ENCODE results near the gene DIDO1. TPM values are rescaled to one million over a fixed set of nuclear protein-coding genes. Genes with fewer than 3 reads are reported as not detected.

The DIDO1 gene
- total RNA-seq, 1 donor from 2014 or later: 53.6 TPM

DNA sequence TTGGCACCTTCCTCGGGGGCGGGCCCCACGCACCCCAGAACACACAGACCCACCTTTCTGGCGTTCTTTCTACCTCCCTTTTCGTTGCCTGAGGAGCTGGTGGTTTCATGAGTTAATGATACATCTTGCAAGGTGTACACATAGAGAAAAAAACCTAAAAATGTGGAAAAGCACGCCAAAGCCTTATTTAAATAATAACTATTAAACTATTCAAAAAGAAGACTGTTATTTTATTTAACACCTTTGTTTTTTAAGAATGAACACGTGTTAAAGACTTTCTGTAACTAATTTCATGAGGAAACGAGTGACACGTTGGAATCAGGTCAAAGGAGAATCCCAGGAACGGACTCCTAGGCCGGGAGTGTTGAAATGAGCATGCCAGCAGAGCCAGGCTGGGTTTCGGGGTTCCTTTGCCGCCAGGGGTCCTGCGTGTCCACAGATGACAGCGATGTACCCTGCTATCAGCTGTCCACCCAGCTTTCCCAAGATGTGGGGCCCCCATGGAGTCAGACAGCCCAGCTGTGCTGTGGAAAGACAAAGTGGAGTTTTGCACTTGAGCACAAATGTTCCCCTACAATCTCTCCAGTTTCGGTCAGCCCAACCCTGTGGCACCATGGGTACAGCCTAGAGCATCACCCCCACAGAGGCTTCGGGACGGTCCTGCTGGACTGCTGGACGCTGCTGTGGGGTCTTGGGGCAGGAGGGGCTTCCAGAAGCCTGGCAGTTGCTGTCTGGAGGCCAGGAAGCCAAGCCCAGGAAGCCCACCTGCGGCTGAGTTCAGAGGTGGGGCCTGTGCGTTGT, 42.3 kb upstream of the DIDO1 start:
- Mint-ChIP-seq H3K27me3 (ENCODE audit: unreplicated experiment) (peaks cover 24% of the 10 kb centered on the region), H3K4me3 (ENCODE audit: unreplicated experiment) (no peak overlapping the region), H3K36me3 (ENCODE audit: unreplicated experiment) (no peaks in the 10 kb centered on the region), H3K4me1 (ENCODE audit: unreplicated experiment) (peaks cover 2% of the 10 kb centered on the region), H3K9me3 (ENCODE audit: unreplicated experiment) (no peaks in the 10 kb centered on the region), H3K27ac (ENCODE audit: unreplicated experiment) (no peak overlapping the region)
- no peak for DNase-seq (ENCODE audit: extremely low spot score, unreplicated experiment)
- TF ChIP-seq, protein P1, sequence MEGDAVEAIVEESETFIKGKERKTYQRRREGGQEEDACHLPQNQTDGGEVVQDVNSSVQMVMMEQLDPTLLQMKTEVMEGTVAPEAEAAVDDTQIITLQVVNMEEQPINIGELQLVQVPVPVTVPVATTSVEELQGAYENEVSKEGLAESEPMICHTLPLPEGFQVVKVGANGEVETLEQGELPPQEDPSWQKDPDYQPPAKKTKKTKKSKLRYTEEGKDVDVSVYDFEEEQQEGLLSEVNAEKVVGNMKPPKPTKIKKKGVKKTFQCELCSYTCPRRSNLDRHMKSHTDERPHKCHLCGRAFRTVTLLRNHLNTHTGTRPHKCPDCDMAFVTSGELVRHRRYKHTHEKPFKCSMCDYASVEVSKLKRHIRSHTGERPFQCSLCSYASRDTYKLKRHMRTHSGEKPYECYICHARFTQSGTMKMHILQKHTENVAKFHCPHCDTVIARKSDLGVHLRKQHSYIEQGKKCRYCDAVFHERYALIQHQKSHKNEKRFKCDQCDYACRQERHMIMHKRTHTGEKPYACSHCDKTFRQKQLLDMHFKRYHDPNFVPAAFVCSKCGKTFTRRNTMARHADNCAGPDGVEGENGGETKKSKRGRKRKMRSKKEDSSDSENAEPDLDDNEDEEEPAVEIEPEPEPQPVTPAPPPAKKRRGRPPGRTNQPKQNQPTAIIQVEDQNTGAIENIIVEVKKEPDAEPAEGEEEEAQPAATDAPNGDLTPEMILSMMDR (IDR thresholded peaks at IDR 0.05): no peak

DNA sequence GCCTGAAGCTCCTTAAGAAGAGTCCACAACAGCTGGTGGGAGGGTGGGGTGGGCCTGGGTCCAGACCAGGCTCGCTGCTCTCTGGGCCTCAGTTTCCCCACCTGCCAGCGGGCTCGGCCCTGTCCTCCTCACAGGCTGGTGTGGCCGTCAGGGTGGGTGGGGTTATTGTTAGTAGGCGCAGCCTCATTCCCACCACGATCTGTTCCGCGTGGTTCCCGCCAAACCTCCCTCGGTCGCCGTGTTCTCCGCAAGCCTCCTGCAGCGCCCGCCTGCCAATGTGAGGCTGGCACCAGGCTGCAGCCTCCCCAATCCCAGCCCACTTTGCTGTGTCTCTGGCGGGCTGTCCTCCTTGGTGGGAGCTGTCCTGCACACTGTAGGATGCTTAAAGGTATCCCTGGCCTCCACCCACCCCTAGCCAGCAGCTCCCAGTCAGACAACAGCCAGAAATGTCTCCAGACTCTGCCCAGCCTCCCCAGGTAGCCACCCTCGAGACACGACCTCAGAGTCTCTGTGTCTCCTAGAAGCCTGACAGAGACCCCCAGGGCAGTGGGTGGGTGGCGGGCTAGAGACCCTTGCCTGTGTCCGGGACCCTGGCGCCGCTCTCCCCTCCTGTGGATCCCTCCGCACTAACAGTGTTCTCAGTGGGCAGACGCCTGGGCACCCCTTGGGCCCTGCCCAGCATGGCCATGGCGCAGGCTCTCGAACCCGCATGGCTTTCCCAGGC, 41.5 kb upstream of the DIDO1 start:
- Mint-ChIP-seq H3K4me1 (ENCODE audit: unreplicated experiment) (peaks cover 2% of the 10 kb centered on the region), H3K36me3 (ENCODE audit: unreplicated experiment) (no peaks in the 10 kb centered on the region), H3K9me3 (ENCODE audit: unreplicated experiment) (no peaks in the 10 kb centered on the region), H3K4me3 (ENCODE audit: unreplicated experiment) (no peak overlapping the region), H3K27ac (ENCODE audit: unreplicated experiment) (no peak overlapping the region), H3K27me3 (ENCODE audit: unreplicated experiment) (peaks cover 24% of the 10 kb centered on the region)
- TF ChIP-seq, protein P1 (IDR thresholded peaks at IDR 0.05): no peak
- DNase-seq (ENCODE audit: extremely low spot score, unreplicated experiment): no peak

- Mint-ChIP-seq H3K27ac (ENCODE audit: unreplicated experiment) (no peak overlapping the region), H3K4me1 (ENCODE audit: unreplicated experiment) (no peaks in the 10 kb centered on the region), H3K4me3 (ENCODE audit: unreplicated experiment) (no peak overlapping the region), H3K36me3 (ENCODE audit: unreplicated experiment) (no peaks in the 10 kb centered on the region), H3K27me3 (ENCODE audit: unreplicated experiment) (peaks cover 22% of the 10 kb centered on the region), H3K9me3 (ENCODE audit: unreplicated experiment) (no peaks in the 10 kb centered on the region)
- DNase-seq (ENCODE audit: extremely low spot score, unreplicated experiment): no peak
- TF ChIP-seq, protein P1 (IDR thresholded peaks at IDR 0.05): no peak
These were observed 40.8 kb upstream of the DIDO1 start for GRCh38 chr20:62967149-62967501.

DNA sequence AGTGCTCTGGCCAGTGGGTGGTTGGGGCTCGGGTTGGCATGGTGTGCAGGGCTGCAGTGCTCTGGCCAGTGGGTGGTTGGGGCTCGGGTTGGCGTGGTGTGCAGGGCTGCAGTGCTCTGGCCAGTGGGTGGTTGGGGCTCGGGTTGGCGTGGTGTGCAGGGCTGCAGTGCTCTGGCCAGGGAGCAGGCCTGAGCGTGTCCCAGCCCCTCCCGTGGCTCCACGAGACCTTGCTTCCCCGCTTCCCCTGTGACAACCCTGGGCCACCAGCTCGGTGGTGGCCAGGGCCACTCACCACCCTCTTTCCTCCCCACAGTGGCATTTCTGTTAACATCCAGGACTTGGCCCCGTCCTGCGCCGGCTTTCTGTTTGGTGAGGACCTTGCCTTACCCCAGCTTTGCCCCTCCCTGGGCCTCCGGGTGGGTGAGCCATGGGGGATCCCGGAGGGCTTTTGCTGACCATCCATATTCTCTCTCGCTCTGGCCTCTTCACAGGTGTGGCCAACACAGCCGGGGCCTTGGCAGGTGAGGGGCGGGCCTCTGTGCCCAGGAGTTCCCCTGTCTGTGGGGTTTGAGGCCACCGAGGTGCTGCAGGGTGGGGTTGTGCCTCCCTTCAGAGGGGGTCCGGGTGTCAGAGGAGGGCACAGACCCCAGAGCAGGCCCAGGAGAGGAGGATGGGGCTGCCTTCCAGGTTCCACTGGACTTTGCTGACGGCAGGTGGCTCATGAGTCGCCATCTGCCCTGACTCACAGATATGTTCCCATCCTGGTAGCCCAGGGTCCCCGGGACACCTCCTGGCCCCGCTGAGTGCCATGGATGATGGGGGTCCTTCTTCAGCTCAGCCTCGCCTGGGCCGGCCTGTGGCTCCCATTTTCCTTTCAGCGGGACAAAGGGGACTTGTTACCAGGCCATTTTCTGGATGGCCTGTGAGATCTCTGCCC, 40.2 kb upstream of the DIDO1 start:
- H3K27ac Mint-ChIP-seq (ENCODE audit: unreplicated experiment): no peak overlapping the region
- no peaks in the 10 kb centered on the region for H3K4me1 Mint-ChIP-seq (ENCODE audit: unreplicated experiment)
- H3K27me3 Mint-ChIP-seq (ENCODE audit: unreplicated experiment): peaks cover 21% of the 10 kb centered on the region
- no peak overlapping the region for H3K4me3 Mint-ChIP-seq (ENCODE audit: unreplicated experiment)
- TF ChIP-seq, protein P1 (IDR thresholded peaks at IDR 0.05): no peak
- no peak for DNase-seq (ENCODE audit: extremely low spot score, unreplicated experiment)
- no peaks in the 10 kb centered on the region for H3K36me3 Mint-ChIP-seq (ENCODE audit: unreplicated experiment)
- no peaks in the 10 kb centered on the region for H3K9me3 Mint-ChIP-seq (ENCODE audit: unreplicated experiment)

Measured in osteocyte (in vitro differentiated cells).